GM19452 (cell line): ENCODE data around the gene SFT2D1.

Experiments
- ATAC-seq: cut with Tn5 transposase; IDR thresholded peaks from one replicate; pipeline ENCODE4 v1.9.1; 2021; ENCODE audit not compliant: unreplicated experiment

The SFT2D1 gene

GRCh38 chr6:166279393-166279679 lies 63.0 kb downstream of the SFT2D1 start:
- ATAC-seq: no peak

- ATAC-seq: no peak
Measured at GRCh38 chr6:166278579-166279392, 63.6 kb downstream of the SFT2D1 start.

- no peak for ATAC-seq
Measured at GRCh38 chr6:166277892-166278578, 64.3 kb downstream of the SFT2D1 start.

- ATAC-seq: no peak
Measured at GRCh38 chr6:166277018-166277417, 65.3 kb downstream of the SFT2D1 start.

- peak; percentile 76 for ATAC-seq
Measured at GRCh38 chr6:166275714-166276166, 66.6 kb downstream of the SFT2D1 start.

- no peak for ATAC-seq
Measured at GRCh38 chr6:166274739-166275370, 67.5 kb downstream of the SFT2D1 start.

- no peak for ATAC-seq
Measured at GRCh38 chr6:166274163-166274562, 68.2 kb downstream of the SFT2D1 start.

- no peak for ATAC-seq
Measured at GRCh38 chr6:166271376-166271765, 71.0 kb downstream of the SFT2D1 start.

- no peak for ATAC-seq
Measured at GRCh38 chr6:166270706-166271375, 71.5 kb downstream of the SFT2D1 start.
